Ishikawa (cell line): ENCODE data around the gene GTF2A1L.

Experiments
- CEBPB ChIP-seq: IDR thresholded peaks from 2 replicates; pipeline ENCODE4 v1.6.1; 2012
- CREB1 ChIP-seq: IDR thresholded peaks from 2 replicates; pipeline ENCODE4 v1.6.1; 2012; ENCODE audit warnings: low read depth
- EGR1 ChIP-seq: IDR thresholded peaks from 2 replicates; pipeline ENCODE4 v1.6.1; 2012
- EP300 ChIP-seq: IDR thresholded peaks from 2 replicates; pipeline ENCODE4 v1.6.1; 2012; ENCODE audit warnings: borderline replicate concordance
- FOXM1 ChIP-seq: IDR thresholded peaks from 2 replicates; pipeline ENCODE4 v1.6.1; 2012; ENCODE audit warnings: low read depth, borderline replicate concordance
- NFIC ChIP-seq: IDR thresholded peaks from 2 replicates; pipeline ENCODE4 v1.6.1; 2012
- RAD21 ChIP-seq: IDR thresholded peaks from 2 replicates; pipeline ENCODE4 v1.6.1; 2012; ENCODE audit warnings: low read depth
- REST ChIP-seq: IDR thresholded peaks from 2 replicates; pipeline ENCODE4 v1.6.1; 2012; ENCODE audit warnings: low read depth, mild to moderate bottlenecking
- TAF1 ChIP-seq: IDR thresholded peaks from 2 replicates; pipeline ENCODE4 v1.6.1; 2012; ENCODE audit warnings: low read depth, mild to moderate bottlenecking
- TCF12 ChIP-seq: IDR thresholded peaks from 2 replicates; pipeline ENCODE4 v1.6.1; 2012; ENCODE audit warnings: low read depth
- TEAD4 ChIP-seq: IDR thresholded peaks from 2 replicates; pipeline ENCODE4 v1.6.1; 2012
- YY1 ChIP-seq: IDR thresholded peaks from 2 replicates; pipeline ENCODE4 v1.6.1; 2012; ENCODE audit warnings: low read depth
- ZBTB7A ChIP-seq: IDR thresholded peaks from 2 replicates; pipeline ENCODE4 v1.6.1; 2012; ENCODE audit warnings: low read depth
- TF ChIP-seq, protein P1 (sequence below): IDR thresholded peaks from 2 replicates; pipeline ENCODE4 v1.6.1; 2012
- TF ChIP-seq, protein P2 (sequence below): IDR thresholded peaks from 2 replicates; pipeline ENCODE4 v1.6.1; 2012

GTF2A1L gene

DNA sequence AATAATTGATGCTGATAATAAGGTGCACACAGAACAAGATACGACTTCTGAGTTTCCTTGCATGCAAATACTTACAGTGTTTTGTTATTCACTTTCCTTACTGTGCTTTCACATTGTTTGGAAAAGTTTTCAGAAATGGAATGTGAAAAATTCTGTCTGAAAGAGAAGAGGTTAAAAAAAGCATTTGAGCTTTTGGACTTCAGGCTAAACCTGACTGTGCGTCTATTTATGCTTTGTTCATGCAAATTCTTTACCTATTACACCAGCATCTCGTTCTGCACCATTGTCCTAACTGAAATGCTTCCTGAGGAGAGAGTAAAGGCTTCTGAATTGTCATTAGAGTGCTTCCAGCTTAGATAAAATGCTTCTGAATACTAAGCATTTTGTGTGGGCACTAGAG lies 76.5 kb downstream of the GTF2A1L start:
- TF ChIP-seq EP300 (peak; percentile 63; the same call in 1 of the 2 replicates), TCF12 (0 out of 2 replicates have a peak, but pooled peaks have one; percentile 29), TEAD4 (peak; percentile 80), RAD21 (0 out of 2 replicates have a peak, but pooled peaks have one; percentile 4), FOXM1 (no peak), CREB1 (no peak)
- TF ChIP-seq, protein P1, sequence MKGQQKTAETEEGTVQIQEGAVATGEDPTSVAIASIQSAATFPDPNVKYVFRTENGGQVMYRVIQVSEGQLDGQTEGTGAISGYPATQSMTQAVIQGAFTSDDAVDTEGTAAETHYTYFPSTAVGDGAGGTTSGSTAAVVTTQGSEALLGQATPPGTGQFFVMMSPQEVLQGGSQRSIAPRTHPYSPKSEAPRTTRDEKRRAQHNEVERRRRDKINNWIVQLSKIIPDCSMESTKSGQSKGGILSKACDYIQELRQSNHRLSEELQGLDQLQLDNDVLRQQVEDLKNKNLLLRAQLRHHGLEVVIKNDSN = no peak

GRCh38 chr2:48695991-48696390 lies 78.3 kb downstream of the GTF2A1L start:
- no peak for TF ChIP-seq TEAD4
- TF ChIP-seq YY1 = no peak
- TF ChIP-seq CREB1 = no peak
- no peak for TF ChIP-seq ZBTB7A
- no peak for TF ChIP-seq EP300
- TF ChIP-seq TAF1 = no peak
- no peak for TF ChIP-seq NFIC
- no peak for TF ChIP-seq REST
- TF ChIP-seq, protein P2, sequence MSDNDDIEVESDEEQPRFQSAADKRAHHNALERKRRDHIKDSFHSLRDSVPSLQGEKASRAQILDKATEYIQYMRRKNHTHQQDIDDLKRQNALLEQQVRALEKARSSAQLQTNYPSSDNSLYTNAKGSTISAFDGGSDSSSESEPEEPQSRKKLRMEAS = no peak

GRCh38 chr2:48696881-48697280 lies 79.2 kb downstream of the GTF2A1L start:
- TF ChIP-seq TAF1 (no peak), REST (no peak), TCF12 (no peak), ZBTB7A (no peak), CREB1 (no peak), RAD21 (no peak), YY1 (no peak), TEAD4 (no peak), EGR1 (no peak), CEBPB (no peak), NFIC (no peak), EP300 (no peak), FOXM1 (no peak)
- TF ChIP-seq, protein P1 = no peak
- TF ChIP-seq, protein P2 = no peak

DNA sequence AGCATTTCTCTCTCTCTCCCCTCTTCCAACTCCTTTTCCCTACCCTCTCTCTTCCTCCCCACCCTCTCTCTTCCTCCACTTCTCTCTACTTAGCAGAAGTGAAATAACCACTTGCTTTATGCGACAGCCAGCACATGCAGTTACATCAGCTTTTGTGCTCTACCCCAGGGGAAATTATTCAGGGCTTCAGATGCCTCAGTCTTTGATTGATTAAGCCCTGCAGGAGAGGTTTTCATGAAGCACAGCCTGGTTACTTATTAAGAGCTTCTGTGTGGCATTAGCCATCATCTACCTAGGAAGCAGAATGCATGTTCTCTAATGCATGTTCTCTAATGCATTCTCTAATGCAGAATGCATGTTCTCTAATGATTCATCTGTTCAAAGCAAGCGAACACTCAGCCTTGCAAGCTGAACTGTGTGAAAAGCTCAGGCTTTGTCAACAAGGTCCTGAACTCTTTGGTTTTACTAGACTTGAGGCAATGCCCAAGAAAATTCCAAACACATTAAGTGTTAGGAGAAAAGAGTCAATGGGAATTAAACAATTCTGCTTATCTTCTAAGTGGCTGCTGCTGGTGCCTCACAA lies 81.8 kb downstream of the GTF2A1L start:
- TF ChIP-seq TEAD4 (no peak), EGR1 (no peak), REST (no peak), FOXM1 (no peak), YY1 (no peak), NFIC (no peak)
- TF ChIP-seq, protein P1 = no peak
